GM12878 (cell line): ENCODE data around the gene NAV2. TPM values are rescaled to one million over a fixed set of nuclear protein-coding genes. Genes with fewer than 3 reads are reported as not detected.
A peak's percentile ranks its signal among the peaks of the same experiment; 100 is the strongest.

Source experiments
- ATAC-seq: fragments of 200-7000 bp; cut with Tn5 transposase; 3 replicates; pipeline ENCODE4 v1.9.1; 2020; ENCODE audit warnings: mild to moderate bottlenecking, moderate library complexity
- BruUV-seq: library from RNA; stranded (reverse); fragments of 400-500 nt; replicated peaks from 2 replicates; lab custom pipeline; 2021; lab: Mats Ljungman, UMichigan
- CTCF ChIA-PET: fragments of 300-600 bp; sonication (Branson Sonifier 250); formaldehyde crosslinking; extraction: SDS; loops from one replicate; lab custom pipeline; 2021; ENCODE audit warnings: inconsistent platforms; lab: Yijun Ruan, JAX
- POLR2A ChIA-PET: fragments of 350-600 bp; formaldehyde crosslinking; extraction: SDS; loops from one replicate; lab custom pipeline; 2021; ENCODE audit warnings: inconsistent platforms; lab: Charles Lee
- RAD21 ChIA-PET: fragments of 300-600 bp; sonication (Branson Sonifier 250); formaldehyde crosslinking; loops from one replicate; lab custom pipeline; 2023; ENCODE audit warnings: antibody characterized with exemption; ENCODE audit not compliant: unreplicated experiment; lab: Charles Lee
- SMC1A ChIA-PET: fragments of 300-600 bp; sonication (Branson Sonifier 250); formaldehyde crosslinking; loops from one replicate; lab custom pipeline; 2023; ENCODE audit not compliant: unreplicated experiment, uncharacterized antibody; lab: Charles Lee
- DNase-seq: peaks from one replicate; pipeline ENCODE4 v3.0.0-alpha.2; 2011; ENCODE audit warnings: low read depth, low spot score
- FAIRE-seq: peaks from 3 replicates; lab custom pipeline; 2011; peaks lifted over from hg19 to GRCh38; lab: Jason Lieb, UNC
- H2AFZ ChIP-seq: 2 replicates; pipeline ENCODE4 v1.6.0; 2011; ENCODE audit warnings: low read depth, low read length, control low read depth; ENCODE audit not compliant: control insufficient read depth
- H3K27ac ChIP-seq: 2 replicates; pipeline ENCODE4 v1.5.1; 2011; ENCODE audit warnings: control low read depth; ENCODE audit not compliant: control insufficient read depth, insufficient read depth
- H3K27me3 ChIP-seq, 2 experiments: replicated peaks in 1 of 2; 2 replicates each; pipeline versions ENCODE4 v1.6.0 to v1.6.1; 2011; ENCODE audit warnings: low read length in 1 of 2; ENCODE audit not compliant: control insufficient read depth in 2 of 2, insufficient read depth in 2 of 2
- H3K36me3 ChIP-seq, 2 experiments: 2 replicates each; pipeline ENCODE4 v1.5.1; 2011; ENCODE audit warnings: low read length in 1 of 2; ENCODE audit not compliant: control insufficient read depth in 2 of 2, insufficient read depth in 2 of 2
- H3K4me1 ChIP-seq: 2 replicates; pipeline ENCODE4 v1.6.1; 2011; ENCODE audit warnings: mild to moderate bottlenecking, low read length, moderate library complexity, mixed read lengths; ENCODE audit not compliant: control insufficient read depth, insufficient read depth
- H3K4me2 ChIP-seq: 2 replicates; pipeline ENCODE4 v1.6.0; 2011; ENCODE audit warnings: control low read depth; ENCODE audit not compliant: control insufficient read depth, insufficient read depth
- H3K4me3 ChIP-seq: fragments of 200-600 bp; sonication (generic); 2 replicates; pipeline ENCODE4 v1.5.1; 2016
- H3K79me2 ChIP-seq: 2 replicates; pipeline ENCODE4 v1.6.0; 2011; ENCODE audit warnings: low read length; ENCODE audit not compliant: control insufficient read depth, insufficient read depth
- H3K9ac ChIP-seq: 2 replicates; pipeline ENCODE4 v1.8.0; 2011; ENCODE audit warnings: low read length, control low read depth, mixed read lengths; ENCODE audit not compliant: control insufficient read depth, insufficient read depth
- H3K9me3 ChIP-seq: replicated peaks from 3 replicates; pipeline ENCODE4 v1.5.1; 2011; ENCODE audit warnings: mild to moderate bottlenecking, low read length; ENCODE audit not compliant: control insufficient read depth, insufficient read depth
- H4K20me1 ChIP-seq: 2 replicates; pipeline ENCODE4 v1.6.0; 2011; ENCODE audit not compliant: control insufficient read depth, insufficient read depth
- IRF4 ChIP-seq: IDR thresholded peaks from 2 replicates; pipeline ENCODE4 v1.6.1; 2011; ENCODE audit warnings: low read depth, low read length
- LARP7 ChIP-seq: fragments of 450-650 bp; IDR thresholded peaks from 2 replicates; pipeline ENCODE4 v1.6.1; 2017; ENCODE audit warnings: mild to moderate bottlenecking
- SMARCA5 ChIP-seq: fragments of 450-650 bp; IDR thresholded peaks from 2 replicates; pipeline ENCODE4 v1.6.1; 2017; ENCODE audit warnings: mild to moderate bottlenecking
- SPI1 ChIP-seq: IDR thresholded peaks from 2 replicates; pipeline ENCODE4 v1.6.1; 2011; ENCODE audit warnings: low read depth, mild to moderate bottlenecking, low read length, moderate library complexity, borderline replicate concordance; ENCODE audit not compliant: insufficient read depth
- YBX1 ChIP-seq: fragments of 450-650 bp; IDR thresholded peaks from 2 replicates; pipeline ENCODE4 v1.6.1; 2016; ENCODE audit warnings: antibody characterized with exemption
- WGBS: methylation state at CpG from one replicate; pipeline ENCODE4 v1.1.6; 2016; ENCODE audit warnings: low lambda C conversion rate; ENCODE audit not compliant: insufficient replicate concordance, insufficient coverage; ENCODE audit errors: missing lambda C conversion rate; 5-methylcytosine and 5-hydroxymethylcytosine counted together
- in situ Hi-C: fragments of 300-500 bp; cut with MboI; formaldehyde crosslinking; loops from 9 replicates; pipeline ENCODE4 v1.14.3; 2018; ENCODE audit warnings: mixed read lengths
- intact Hi-C: fragments of 100-400 bp; cut with micrococcal nuclease; formaldehyde crosslinking; loops from one replicate; pipeline ENCODE4 v1.14.2; 2022; ENCODE audit not compliant: unreplicated experiment
- polyA plus RNA-seq, 11 experiments: library from polyadenylated mRNA; depleted of rRNA in 4 of 11; unstranded in 6 of 11; stranded (reverse) in 5 of 11; fragments of >200 nt; fragmentation: Nextera tagmentation in 4 of 11; fragmentation: Illumina TruSeq in 1 of 11; extraction: Ambion mirVana in 4 of 11; extraction: Trizol in 1 of 11; gene quantifications; 1 replicate in 1 of 11; 2 replicates in 10 of 11; pipeline versions ENCODE4 v1.2.1 to v1.2.3, GENCODE V29; 2011 to 2016; ENCODE audit warnings: inconsistent platforms in 2 of 11, missing spikeins in 2 of 11, low read depth in 1 of 11
- total RNA-seq, 4 experiments: library from RNA; depleted of rRNA in 3 of 4; stranded (reverse); fragments of >200 nt in 3 of 4; fragmentation: Illumina TruSeq in 1 of 4; extraction: Trizol in 1 of 4; gene quantifications; 2 replicates each; pipeline versions ENCODE4 v1.2.1 to v1.2.3, GENCODE V29; 2013 to 2021
- TF ChIP-seq, protein P1 (sequence below): fragments of 450-650 bp; IDR thresholded peaks from 2 replicates; pipeline ENCODE4 v1.6.1; 2017; ENCODE audit warnings: antibody characterized with exemption, mild to moderate bottlenecking, moderate library complexity

The NAV2 gene
- total and polyA plus RNA-seq, 10 of the 15 experiments (the other 5 are each of a cell fraction or from before 2014, with no cell fraction given) = 0.35 to 6.1 (median 1.1) TPM

DNA sequence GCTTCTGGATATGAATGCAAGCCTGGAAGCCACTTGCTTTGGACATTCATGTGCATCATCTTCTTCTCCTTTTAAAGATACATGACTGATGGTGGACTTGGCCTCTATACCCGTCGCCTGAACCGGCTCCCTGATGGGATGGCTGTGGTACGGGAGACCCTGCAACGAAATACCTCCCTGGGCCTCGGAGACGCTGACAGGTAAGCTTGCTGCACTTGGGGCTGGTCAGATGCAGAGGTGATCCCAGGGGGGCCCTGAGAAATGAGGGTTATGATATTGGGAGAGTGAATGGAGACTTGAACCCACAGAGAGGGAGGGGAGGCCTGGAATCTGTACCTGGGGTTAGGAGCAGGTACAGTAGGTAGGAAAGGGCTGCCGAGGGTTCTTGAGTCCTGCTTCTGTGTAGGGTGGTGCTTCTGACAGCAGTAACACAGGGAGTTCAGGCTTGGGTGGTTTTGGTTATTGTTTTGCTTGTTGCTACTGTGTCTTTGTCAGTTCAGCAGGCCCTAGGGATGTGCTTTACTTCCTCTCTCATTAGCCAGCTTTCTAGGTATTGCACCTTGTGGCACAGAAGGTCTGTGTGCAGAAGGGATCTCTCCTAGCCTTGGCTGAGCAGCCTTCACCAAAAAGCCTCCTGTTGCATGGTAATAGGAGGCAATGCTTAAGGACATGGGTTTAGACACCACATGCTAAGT is 271.6 kb downstream of the NAV2 start:
- H2AFZ ChIP-seq = no peak overlapping the region
- H3K4me3 ChIP-seq = no peak overlapping the region
- DNase-seq (no peak), ATAC-seq (peak; percentile 68), FAIRE-seq (no peak)
- no peaks in the 10 kb centered on the region for H3K79me2 ChIP-seq
- H3K9ac ChIP-seq = no peak overlapping the region
- no peaks in the 10 kb centered on the region for H3K36me3 ChIP-seq
- ChIA-PET RAD21 (no interaction called here), POLR2A (no interaction called here), SMC1A (interaction anchor here (1.0 to 1.4 kb wide), 2 partner anchors 33 to 73 kb away, joined by 3 read pairs; no protein-coding TSS in a partner anchor), CTCF (no interaction called here)
- in situ Hi-C loops = no loop called here
- no peaks in the 10 kb centered on the region for H3K27me3 ChIP-seq
- TF ChIP-seq, protein P1, sequence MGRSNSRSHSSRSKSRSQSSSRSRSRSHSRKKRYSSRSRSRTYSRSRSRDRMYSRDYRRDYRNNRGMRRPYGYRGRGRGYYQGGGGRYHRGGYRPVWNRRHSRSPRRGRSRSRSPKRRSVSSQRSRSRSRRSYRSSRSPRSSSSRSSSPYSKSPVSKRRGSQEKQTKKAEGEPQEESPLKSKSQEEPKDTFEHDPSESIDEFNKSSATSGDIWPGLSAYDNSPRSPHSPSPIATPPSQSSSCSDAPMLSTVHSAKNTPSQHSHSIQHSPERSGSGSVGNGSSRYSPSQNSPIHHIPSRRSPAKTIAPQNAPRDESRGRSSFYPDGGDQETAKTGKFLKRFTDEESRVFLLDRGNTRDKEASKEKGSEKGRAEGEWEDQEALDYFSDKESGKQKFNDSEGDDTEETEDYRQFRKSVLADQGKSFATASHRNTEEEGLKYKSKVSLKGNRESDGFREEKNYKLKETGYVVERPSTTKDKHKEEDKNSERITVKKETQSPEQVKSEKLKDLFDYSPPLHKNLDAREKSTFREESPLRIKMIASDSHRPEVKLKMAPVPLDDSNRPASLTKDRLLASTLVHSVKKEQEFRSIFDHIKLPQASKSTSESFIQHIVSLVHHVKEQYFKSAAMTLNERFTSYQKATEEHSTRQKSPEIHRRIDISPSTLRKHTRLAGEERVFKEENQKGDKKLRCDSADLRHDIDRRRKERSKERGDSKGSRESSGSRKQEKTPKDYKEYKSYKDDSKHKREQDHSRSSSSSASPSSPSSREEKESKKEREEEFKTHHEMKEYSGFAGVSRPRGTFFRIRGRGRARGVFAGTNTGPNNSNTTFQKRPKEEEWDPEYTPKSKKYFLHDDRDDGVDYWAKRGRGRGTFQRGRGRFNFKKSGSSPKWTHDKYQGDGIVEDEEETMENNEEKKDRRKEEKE = no peak
- no peak for TF ChIP-seq LARP7
- TF ChIP-seq SMARCA5 = no peak
- no peak for TF ChIP-seq IRF4
- peak; percentile 35; the same call in 1 of the 2 replicates for TF ChIP-seq SPI1
- TF ChIP-seq YBX1 = no peak
- no peak overlapping the region for H3K27ac ChIP-seq
- BruUV-seq = no TSS peak
- no peaks in the 10 kb centered on the region for H3K9me3 ChIP-seq
- H3K4me1 ChIP-seq = peaks cover 6% of the 10 kb centered on the region
- no peak overlapping the region for H3K4me2 ChIP-seq
- 73% methylated on average over 8 of the region's 8 CpGs for WGBS
- intact Hi-C loops = no loop called here
- H4K20me1 ChIP-seq = no peaks in the 10 kb centered on the region
